M059J (cell line): ENCODE data around the gene CREB3. TPM values are rescaled to one million over a fixed set of nuclear protein-coding genes. Genes with fewer than 3 reads are reported as not detected.
A peak's percentile ranks its signal among the peaks of the same experiment; 100 is the strongest.

Experiments
- DNase-seq: peaks from one replicate; pipeline ENCODE4 v3.0.0-alpha.2; 2012; ENCODE audit warnings: low read depth
- total RNA-seq: library from RNA; depleted of rRNA; stranded (reverse); fragments of >200 nt; shearing (Covaris generic); gene quantifications from 2 replicates; pipeline ENCODE4 v1.2.3, GENCODE V29; 2014

The CREB3 gene
- total RNA-seq, 1 experiment from 2014 or later, result 133 TPM

DNA sequence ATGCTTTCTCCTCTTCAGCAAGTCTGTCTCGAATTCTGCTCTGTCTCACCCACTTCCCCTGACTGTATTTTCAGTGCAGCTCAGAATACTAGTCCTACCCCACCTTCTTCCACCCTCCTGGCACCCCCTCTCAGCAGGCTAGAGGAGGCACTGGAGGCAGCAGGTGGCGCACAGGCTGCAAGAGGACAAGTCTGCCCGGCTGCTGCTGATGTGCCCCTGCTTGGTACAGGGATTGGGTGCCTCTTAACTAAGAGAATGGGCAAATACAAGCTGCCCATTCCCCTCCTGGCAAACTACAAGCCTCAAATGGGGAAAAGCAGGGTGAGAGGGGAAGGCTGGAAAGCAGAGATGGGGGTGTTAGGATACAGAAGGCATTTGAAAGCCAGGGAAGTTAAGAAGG lies 5.5 kb upstream of the CREB3 start:
- DNase-seq, result peak; percentile 51

DNA sequence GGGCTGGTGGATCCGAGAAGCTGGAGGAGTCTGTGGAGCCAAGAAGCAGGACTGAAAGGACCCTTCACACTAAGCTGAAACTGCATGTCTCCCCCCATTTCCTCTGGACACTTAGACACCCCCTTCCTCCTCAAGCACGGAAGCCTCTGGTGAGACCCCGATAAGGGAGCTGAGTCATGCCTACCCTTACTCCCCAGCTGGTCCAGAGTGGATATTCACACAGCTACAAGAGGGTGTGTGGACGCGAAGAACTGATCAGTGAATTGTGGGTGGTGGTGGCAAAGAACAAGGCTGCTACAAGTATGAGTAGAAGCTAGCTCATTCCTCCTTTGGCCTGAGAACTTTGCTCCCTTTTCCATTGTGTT lies 4.8 kb upstream of the CREB3 start:
- no peak for DNase-seq

DNA sequence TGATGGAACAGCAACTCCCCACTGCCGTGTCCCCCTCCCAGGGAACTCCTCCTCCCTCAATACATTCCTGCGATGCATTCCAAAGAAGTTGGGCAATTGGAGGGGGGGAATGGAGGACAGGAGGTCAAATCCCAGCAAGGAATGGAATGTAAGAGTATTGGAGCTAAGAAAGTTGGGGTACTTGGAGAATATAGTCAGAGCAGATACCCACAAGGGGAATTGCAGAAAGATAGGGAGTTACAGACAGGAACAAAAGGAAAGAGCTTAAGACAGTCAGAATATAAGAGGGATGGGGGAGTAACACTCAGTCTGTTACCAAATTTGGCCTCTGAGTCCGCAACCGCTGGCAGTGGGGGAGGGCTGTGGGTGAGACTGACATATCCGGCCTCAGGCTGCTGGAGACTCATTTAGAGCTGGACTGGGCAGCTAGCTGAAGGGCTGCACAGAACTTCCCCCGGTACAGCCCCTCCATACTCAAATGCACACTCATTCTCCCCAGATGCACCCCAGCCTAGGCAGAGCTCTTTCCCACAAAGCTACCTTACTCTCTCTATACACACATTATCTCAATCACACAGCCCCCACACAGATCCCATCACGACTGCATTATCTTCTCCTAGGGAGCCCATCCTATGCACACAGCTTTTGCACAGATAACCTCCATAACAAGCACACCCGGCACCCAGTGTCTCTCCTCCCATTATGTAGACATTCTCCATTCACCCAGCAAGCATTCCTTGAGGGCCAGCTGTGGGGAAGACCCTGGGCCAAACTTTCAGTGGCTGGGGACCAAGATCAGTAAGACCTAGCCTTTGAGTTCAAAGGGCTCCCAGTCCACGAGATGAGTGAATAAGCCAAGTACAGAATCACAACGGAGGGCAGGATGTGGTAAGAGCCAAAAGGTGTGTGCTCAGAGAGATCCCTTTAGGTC lies 4.2 kb upstream of the CREB3 start:
- DNase-seq, result peak; percentile 93

DNA sequence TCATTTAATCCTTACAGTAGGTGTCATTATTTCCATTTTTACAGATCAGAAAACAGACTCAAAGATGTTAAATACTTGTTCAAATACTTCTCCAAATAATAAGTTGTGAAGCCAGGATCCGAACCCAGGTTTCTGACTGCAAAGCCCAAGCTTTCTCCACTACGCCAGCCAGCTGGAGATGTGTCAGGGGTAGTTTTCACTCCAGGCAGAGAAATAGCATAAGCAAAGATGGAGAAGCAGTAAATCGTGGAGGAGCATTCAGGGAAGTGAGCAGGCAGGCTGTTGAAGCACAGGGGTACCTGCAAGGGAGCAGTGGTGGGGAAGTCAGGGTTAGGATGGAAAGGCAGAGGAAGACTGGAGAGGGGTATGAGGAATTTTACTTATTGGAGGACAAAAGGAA lies 3.4 kb upstream of the CREB3 start:
- DNase-seq, result no peak

DNA sequence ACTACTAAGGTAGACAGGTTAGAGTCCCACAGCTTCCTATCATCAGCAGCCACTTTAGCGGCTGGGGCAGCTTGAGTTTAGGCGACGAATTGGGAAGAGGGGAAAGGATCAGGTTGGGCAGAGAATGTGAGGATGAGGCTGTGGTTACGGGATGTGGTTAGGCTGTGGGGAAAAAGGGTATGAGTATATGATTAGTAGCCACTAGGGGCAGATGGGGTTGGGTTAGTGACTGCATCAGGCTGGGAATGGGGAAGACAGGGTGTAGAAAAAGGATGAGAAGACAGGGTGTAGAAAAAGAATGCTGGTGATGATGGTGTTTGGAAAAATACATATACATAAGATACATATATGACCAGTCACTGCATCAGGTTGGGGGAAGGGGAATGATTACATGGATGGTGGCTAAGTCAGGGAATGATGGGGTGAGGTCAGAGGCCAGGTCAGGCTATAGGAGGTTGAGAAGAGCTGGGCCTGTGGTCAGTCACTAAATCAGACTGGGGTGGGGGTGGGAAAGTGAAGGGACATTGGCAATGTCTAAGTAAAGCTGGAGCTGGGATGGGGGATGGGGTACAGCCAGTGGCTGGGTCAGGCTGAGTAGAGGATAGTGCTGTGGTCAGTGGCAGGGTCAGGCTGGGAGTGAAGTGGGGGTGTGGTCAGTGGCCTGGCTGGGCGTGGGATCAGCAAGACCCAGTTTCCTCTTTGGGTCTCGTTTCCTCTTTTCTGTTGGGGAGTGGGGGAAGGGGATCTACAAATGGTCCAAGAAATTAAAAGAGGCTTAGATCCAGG lies 2.6 kb upstream of the CREB3 start:
- DNase-seq, result peak; percentile 95

DNA sequence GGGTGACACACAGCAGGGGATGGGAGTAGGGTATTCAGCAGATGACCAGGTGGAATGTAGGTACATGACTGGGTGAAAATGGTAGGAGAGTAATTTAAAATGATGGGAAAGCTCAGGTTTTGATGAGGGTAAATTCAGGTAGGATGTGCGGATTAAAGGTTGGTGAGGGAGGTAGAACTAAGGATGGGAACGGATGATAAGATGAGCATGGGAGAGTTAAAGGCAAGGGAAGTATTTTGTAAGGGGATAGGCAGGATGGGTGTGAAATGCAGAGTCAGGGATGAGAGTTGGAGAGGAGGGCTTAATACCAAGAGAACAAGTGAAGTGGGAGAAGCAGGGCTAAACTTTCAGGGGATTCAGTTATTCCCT lies 2.0 kb upstream of the CREB3 start:
- no peak for DNase-seq

DNA sequence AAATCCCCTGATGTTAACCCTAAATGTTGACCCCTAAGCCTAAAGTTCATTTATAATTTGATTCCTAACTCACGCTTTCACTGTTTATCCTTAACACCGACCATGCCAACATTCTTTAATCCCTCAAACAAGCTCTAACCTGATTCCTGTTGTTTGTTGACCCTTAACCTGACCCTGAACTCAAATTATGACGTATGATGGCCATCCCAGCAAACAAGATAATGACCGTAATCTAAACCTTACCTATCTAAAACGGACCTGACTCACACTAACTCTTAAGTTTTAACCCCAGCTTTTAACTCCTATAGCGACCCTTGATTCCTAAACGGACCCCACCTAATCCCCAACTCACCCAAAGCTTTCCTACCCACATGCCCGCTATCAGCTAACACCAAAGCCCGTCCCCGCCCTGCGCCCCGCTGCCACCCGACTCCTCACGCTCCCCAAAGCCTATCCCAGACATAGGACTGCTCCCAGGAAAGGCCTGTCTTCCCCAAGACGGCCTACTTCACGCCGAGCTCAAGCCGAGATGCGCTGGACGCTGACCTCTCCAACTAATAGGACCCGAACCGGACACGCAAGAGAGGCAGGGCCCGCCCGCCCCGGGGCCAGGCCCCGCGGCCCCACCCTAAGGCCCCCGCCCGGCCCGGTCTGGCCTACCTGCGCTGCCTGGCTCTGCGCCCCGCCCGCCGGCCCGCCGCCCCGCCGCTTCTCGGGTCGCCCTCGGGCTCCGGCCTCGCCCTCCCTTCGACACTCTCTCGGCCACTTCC lies 866 bp upstream of the CREB3 start:
- no peak for DNase-seq

DNA sequence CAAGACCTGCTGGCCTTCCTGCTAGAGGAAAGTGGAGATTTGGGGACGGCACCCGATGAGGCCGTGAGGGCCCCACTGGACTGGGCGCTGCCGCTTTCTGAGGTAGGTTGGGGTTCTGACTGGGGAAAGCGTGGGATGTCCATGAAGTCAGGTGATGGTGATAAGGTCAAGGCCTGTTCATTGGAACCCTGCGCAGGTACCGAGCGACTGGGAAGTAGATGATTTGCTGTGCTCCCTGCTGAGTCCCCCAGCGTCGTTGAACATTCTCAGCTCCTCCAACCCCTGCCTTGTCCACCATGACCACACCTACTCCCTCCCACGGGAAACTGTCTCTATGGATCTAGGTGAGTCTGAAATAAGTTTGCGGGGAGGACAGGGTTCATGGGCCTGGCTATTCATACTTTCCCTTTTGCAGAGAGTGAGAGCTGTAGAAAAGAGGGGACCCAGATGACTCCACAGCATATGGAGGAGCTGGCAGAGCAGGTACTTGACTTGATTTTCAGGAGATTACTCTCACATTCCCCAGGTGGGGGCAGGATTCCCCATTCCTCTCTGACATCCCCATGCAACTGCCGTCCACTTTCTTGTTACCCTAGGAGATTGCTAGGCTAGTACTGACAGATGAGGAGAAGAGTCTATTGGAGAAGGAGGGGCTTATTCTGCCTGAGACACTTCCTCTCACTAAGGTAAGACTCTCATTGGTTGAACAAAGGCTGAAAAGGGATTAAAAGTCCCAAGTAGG lies 505 bp downstream of the CREB3 start:
- peak; percentile 86 for DNase-seq

DNA sequence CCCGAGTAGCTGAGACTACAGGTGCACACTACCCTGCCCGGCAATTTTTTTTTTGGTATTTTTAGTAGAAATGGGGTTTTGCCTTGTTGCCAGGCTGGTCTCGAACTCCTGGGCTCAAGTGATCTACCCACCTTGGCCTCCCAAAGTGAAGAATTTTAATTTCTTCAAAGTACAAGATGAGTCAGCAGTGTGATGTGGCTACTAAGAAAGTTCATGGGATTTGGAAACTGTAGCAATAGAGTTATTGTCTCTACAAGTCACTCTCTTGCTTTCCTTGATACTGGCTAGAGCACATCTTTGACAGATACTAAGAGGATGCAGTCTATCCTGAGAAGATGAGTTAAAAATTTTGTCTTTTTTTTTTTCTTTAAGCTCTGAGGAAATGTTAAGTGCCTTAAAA lies 1.6 kb downstream of the CREB3 start:
- DNase-seq, result no peak

DNA sequence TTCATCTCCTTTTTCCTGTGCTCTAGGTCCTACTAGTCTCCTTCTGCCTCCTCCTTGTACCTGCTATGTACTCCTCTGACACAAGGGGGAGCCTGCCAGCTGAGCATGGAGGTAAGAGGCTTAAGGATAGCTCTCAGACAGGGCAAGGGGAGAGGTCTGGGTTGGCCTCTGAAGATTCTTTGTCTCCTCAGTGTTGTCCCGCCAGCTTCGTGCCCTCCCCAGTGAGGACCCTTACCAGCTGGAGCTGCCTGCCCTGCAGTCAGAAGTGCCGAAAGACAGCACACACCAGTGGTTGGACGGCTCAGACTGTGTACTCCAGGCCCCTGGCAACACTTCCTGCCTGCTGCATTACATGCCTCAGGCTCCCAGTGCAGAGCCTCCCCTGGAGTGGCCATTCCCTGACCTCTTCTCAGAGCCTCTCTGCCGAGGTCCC lies 3.8 kb downstream of the CREB3 start:
- peak; percentile 84 for DNase-seq

DNA sequence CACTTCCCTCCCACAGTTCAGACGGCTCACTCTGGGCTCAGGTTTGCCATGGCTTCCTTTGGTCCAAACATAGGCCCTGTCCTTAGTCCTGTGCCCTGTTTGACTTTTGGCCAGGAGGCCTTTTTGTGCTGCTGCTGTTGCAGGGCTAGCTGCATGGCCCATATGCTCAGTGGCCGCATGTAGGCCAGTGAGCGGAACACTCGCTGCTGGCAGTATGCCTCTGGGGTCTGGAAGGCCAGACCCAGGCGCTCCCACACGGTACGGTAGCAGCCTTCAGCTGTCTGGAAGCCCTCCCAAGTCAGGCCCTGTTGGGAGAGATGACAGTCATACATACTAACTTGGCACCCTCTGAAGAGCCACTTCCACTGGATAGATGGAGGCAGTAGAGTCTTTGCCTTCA lies 4.7 kb downstream of the CREB3 start:
- no peak for DNase-seq

DNA sequence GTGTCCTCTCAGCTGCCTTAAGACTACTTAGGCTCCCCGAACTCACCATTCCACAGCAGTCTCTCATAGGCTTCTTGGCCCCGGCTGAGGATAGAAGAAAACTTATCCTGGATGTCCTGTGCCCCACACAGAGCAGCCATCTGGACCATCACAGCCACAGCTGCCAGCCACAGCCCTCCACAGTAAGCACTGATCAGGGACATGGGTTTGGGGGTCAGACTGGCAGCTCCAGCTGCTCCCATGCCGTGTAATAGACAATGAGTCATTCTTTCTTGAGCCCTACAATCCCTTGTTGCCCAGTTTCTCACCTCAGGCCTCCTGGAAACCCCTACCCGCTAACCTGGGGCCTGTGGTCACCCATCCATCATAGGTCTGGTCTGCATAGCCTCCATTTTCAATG lies 5.7 kb downstream of the CREB3 start:
- DNase-seq, result no peak

DNA sequence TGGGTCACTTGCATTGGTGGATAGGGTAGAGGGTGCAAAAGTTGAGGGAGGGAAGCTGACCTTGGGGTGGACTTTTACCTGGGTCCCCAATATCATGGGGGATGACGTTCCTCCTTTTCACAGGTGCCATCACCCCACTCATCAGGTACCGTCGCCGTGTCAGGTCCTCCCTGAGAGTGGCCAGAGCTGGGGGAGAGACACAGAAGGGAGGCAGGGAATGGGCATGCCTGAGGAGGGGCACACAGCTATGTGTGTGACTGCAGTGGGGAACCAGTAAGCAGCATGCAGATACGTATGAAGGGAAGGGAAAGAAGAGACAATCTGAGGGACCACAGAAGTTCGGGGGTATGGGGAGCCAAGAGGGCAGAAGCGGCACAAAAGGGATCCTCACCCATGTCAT lies 6.5 kb downstream of the CREB3 start:
- no peak for DNase-seq

DNA sequence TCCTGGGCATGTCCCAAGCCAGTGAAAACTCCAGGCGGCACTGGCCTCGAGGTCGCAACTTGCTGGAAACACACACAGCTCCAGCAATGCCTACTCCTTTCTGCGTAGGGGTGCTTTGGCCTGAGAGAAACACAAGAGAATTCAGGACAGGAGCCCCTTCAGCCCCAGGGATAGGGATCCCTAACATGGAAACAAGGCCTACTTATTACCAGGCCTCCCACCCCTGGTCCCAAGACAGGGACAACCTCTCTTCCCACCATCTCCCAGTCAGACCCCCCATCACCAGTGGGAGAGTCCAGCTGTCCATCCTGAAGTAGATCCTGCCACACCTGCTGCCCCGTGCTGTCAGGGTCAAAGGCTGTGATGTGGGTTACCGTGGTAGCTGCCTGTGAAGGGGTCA lies 7.8 kb downstream of the CREB3 start:
- DNase-seq, result no peak

DNA sequence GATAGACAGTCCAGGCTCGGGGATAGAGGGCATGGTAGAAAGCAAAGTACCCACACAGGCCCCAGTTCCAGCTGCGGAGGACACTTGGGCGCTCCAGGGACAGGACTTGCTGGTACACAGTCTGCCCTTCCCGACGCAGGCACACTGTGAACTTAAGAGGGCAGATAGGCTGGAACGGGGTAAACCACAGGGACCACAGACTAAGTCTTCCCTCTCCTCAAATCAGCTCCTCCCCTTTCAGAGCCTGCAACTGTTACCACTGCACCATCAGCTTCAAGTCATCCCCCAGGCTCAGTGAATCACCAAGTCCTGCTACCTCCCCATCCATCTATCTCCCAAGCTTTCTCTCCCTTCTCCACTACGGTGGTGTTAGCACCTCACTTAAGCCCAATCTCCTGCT lies 9.3 kb downstream of the CREB3 start:
- DNase-seq, result no peak

DNA sequence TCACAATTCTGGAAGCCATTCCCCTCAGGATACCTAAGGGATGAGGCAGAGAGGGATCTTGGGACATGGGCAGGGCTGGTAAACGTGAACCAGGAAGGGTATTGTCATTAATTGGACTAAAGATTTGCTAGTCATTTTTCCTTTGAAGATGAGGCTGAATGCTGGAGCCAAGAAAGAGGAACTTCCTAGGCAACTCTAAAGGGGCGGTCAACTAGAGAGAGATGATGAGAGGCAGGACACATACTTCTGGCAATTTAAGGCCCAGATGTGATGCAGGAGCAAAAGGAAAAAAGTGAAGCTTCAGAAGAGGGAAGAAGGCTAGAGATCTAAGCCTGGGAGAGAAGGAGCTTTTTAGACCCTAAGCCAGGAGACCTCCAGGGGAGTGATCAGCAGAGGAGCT lies 11.0 kb downstream of the CREB3 start:
- DNase-seq, result no peak

DNA sequence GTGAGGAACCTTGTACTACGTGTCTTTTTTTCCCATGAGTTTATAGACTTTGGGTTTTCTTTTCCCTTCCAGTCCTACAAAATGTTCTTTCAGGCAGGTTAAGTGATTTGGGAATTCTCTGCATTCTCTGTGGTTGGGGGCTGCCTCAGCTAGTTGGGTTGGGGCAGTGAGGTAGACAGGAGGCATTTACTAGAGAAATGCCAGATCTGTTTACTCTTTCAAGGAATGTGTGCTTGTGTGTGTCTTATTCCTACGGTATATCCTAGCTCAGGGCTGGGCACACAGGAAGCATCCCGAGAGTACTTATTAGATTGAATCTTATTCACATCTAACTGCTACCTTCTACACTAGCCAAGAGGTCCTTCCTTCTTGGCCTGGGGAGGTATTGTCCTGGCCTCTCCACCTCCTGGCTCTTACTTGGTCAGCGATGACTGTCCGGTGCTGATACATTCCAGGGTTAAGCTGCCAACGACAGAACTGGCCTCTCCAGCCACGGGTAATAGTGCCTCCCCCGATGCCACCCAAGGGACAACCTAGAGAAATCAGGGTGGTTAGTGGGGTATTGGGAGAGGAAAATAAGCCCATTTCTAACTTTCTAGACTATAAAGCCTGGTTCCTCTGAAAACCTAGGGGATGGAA lies 11.5 kb downstream of the CREB3 start:
- no peak for DNase-seq

DNA sequence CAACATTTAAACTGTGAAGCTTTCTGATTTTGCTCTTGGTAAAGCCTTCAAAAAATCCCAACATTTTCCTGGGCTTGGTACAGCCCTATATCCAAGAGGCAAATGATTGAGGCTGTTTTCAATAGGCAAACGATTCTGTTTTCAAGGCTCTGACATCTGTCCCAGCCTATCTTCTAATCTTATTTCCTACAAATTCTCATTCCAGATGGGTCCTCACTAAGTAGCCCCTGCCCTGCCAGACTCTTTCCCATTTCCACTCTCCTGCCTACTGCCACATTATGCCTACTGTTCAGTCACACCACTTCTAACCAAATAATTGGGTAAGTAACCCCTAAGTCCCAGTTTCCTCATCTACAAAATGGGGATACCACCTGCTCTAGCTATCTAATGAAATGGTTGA lies 13.1 kb downstream of the CREB3 start:
- no peak for DNase-seq

DNA sequence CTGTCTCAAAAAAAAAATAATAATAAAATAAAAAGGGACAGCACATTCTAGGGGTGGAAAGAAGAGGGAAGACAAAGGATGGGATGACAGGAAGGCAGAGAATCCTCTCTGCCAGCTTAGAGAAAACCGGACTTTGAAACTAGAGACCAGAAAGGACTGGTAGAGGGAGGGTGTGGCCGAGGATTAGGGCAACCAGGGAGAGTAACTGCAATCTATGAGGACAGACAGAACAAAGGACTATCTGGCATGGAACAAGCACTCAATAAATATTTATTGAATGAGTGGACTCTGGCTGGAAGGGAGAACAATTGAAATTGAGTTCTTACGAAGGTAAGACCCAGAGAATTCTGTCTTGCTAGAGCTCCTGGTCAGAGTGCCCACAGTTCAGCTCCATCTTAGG lies 14.1 kb downstream of the CREB3 start:
- DNase-seq, result peak; percentile 29

DNA sequence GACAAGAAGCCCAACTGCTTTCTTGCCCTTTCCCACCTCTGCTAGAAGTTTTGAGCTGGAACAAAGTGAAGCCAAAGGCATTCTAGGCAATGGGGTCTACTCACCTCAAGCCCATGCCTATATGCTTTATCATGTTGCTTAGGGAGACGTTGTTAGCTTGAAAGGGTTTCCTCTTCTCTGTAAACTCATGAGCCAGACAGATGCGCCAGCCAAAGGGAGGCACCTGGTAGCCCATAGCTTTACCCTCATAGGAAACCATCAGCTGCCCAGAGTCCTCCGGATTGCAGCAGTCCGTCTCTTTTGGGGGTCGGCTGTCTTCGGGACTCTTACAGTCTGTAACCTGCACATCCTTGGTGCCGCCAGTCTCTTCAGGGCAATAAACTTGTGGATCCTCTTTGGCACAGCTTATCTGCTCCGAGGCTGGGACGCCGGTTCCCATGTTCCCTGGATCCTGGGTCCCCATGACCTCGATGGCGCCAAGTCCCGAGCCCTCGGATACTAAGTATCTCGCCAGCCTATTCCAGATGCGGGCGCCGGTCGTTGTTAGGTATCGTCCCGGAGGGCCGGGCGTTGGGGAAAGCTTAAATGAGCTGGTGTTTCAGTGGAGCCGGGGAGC lies 15.9 kb downstream of the CREB3 start:
- peak; percentile 33 for DNase-seq
